Activated naive CD4-positive, alpha-beta T cell treated with anti-CD3 and anti-CD28 coated beads for 36 hours (primary cell): Measurements from ENCODE around the gene DHODH. TPM values are rescaled to one million over a fixed set of nuclear protein-coding genes. Genes with fewer than 3 reads are reported as not detected.

Experiments used
- CTCF ChIA-PET: fragments of 350-600 bp; sonication (Branson Sonifier 250); formaldehyde crosslinking; loops from one replicate; lab custom pipeline; 2021; ENCODE audit warnings: antibody characterized with exemption; lab: Charles Lee
- DNase-seq: peaks from one replicate; pipeline ENCODE4 v3.0.0-alpha.2; 2020
- H3K27ac Mint-ChIP-seq: one replicate; pipeline ENCODE4 v1.8.0; 2021; ENCODE audit warnings: mild to moderate bottlenecking, mixed read lengths
- H3K27me3 Mint-ChIP-seq: one replicate; pipeline ENCODE4 v1.8.0; 2021; ENCODE audit warnings: low read depth, mixed read lengths
- H3K36me3 Mint-ChIP-seq: one replicate; pipeline ENCODE4 v1.8.0; 2021; ENCODE audit warnings: low read depth, mixed read lengths
- H3K4me1 Mint-ChIP-seq: one replicate; pipeline ENCODE4 v1.8.0; 2021; ENCODE audit warnings: low read depth, mixed read lengths
- H3K4me3 Mint-ChIP-seq: one replicate; pipeline ENCODE4 v1.8.0; 2021; ENCODE audit warnings: mild to moderate bottlenecking, moderate library complexity, mixed read lengths
- H3K9me3 Mint-ChIP-seq: one replicate; pipeline ENCODE4 v1.8.0; 2021; ENCODE audit warnings: mixed read lengths
- intact Hi-C: fragments of 100-400 bp; cut with micrococcal nuclease; formaldehyde crosslinking; loops from one replicate; pipeline ENCODE4 v1.15.1; 2023
- total RNA-seq, 2 experiments: library from RNA; stranded (reverse); gene quantifications; one replicate each; pipeline ENCODE4 v1.2.3, GENCODE V29; 2021

DHODH gene
- total RNA-seq, 2 experiments from 2014 or later: 18.3 to 19.9 TPM

DNA sequence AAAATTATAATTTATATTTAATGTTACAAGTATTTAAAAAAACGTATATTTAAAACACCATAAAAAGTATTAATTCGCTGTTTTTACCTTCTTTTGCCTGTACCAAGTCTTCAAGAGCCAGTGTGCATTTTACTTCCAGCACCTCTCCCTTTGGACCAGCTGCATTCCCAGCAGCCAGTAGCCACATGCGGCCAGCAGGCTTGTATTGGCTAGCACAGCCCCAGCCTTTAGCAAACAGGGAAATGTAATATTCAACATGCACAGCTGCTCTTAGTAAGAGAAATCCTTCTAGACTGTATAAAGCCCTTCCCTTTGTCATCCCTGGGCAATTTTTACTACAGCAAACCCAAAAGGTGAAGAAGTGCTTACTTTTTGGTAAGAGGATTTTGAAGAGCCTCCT is 6.6 kb downstream of the DHODH start:
- Mint-ChIP-seq H3K9me3 (no peaks in the 10 kb centered on the region), H3K4me1 (peaks cover 13% of the 10 kb centered on the region), H3K36me3 (peaks cover 20% of the 10 kb centered on the region), H3K4me3 (no peak overlapping the region), H3K27ac (no peak overlapping the region), H3K27me3 (no peaks in the 10 kb centered on the region)
- CTCF ChIA-PET: no interaction called here
- intact Hi-C loops: no loop called here
- DNase-seq: no peak

DNA sequence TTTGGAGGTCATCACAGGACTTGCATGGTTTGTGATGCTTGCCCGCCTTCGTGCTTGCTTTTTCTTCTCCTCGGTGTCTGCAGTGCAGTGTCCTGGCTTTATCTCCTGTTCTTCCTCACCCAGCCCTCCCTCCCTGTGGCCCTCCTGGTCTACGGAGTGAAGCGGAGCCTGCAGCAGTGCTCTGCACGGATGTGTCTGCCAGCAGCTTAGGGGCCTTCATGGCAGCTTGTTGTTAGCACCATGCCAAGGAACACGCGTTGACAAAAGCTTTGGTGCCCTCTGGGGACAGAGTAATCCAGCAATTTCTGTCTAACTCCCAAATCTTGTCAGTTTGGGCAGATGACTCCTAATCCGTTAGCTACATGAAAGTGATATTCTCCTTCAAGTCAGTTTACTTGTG is 9.9 kb downstream of the DHODH start:
- Mint-ChIP-seq H3K36me3 (peaks cover 24% of the 10 kb centered on the region), H3K4me3 (no peak overlapping the region), H3K27ac (no peak overlapping the region), H3K9me3 (no peaks in the 10 kb centered on the region), H3K4me1 (peaks cover 3% of the 10 kb centered on the region), H3K27me3 (no peaks in the 10 kb centered on the region)
- CTCF ChIA-PET: interaction anchor here (0.7 kb wide), 1 partner anchor 382 kb away, joined by 3 read pairs; no protein-coding TSS in a partner anchor
- no peak for DNase-seq
- intact Hi-C loops: no loop called here

DNA sequence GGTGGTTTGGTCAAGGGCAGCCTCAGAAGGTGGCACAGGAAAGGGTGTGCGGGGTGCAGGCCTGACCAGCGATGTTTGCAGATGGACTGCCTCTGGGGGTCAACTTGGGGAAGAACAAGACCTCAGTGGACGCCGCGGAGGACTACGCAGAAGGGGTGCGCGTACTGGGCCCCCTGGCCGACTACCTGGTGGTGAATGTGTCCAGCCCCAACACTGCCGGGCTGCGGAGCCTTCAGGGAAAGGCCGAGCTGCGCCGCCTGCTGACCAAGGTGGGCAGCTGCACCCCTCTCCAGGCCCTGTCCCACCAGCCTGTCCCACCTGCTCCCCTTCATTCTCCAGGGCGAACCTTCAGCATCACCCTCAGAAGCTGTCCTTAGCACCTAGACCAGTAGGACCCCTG is 12.5 kb downstream of the DHODH start:
- no peaks in the 10 kb centered on the region for H3K27me3 Mint-ChIP-seq
- H3K27ac Mint-ChIP-seq: peak overlapping the region; percentile 41
- peaks cover 24% of the 10 kb centered on the region for H3K36me3 Mint-ChIP-seq
- no peak for DNase-seq
- no peak overlapping the region for H3K4me3 Mint-ChIP-seq
- no peaks in the 10 kb centered on the region for H3K4me1 Mint-ChIP-seq
- no peaks in the 10 kb centered on the region for H3K9me3 Mint-ChIP-seq
- CTCF ChIA-PET: no interaction called here
- intact Hi-C loops: no loop called here

- intact Hi-C loops: no loop called here
- no peak for DNase-seq
Measured at GRCh38 chr16:72022127-72022526, 13.6 kb downstream of the DHODH start.

DNA sequence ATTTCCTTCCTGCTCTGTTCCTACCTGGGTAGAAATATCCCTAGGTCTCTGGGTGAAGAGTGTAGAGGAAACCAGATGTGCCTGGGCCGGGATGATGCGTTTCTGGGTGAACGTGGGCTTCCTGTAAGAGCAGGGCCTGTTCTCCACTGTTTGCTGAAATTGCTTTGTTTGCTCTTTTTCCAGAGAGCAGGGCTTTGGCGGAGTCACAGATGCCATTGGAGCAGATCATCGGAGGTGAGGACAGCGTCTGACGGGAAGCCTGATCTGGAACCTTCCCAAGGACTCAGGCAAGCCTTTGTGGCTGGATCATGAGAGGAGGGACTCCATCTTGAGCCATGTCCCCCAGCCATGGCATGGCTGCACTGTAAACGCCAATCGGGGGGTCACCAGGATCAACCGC is 15.4 kb downstream of the DHODH start:
- CTCF ChIA-PET: no interaction called here
- DNase-seq: no peak
- H3K27me3 Mint-ChIP-seq: no peaks in the 10 kb centered on the region
- no peak overlapping the region for H3K4me3 Mint-ChIP-seq
- peak overlapping the region; percentile 15 for H3K27ac Mint-ChIP-seq
- H3K9me3 Mint-ChIP-seq: no peaks in the 10 kb centered on the region
- H3K4me1 Mint-ChIP-seq: no peaks in the 10 kb centered on the region
- intact Hi-C loops: no loop called here
- H3K36me3 Mint-ChIP-seq: peaks cover 20% of the 10 kb centered on the region

More at GRCh38 chr16:72022127-72022526, 13.6 kb downstream of the DHODH start:
- CTCF ChIA-PET: interaction anchor here (0.6 kb wide), 1 partner anchor 482 kb away, joined by 3 read pairs; no protein-coding TSS in a partner anchor
- Mint-ChIP-seq H3K4me1 (no peaks in the 10 kb centered on the region), H3K9me3 (no peaks in the 10 kb centered on the region), H3K4me3 (no peak overlapping the region), H3K36me3 (peaks cover 19% of the 10 kb centered on the region), H3K27me3 (no peaks in the 10 kb centered on the region), H3K27ac (no peak overlapping the region)

GRCh38 chr16:72024862-72025382 is 16.4 kb downstream of the DHODH start:
- no peak overlapping the region for H3K4me3 Mint-ChIP-seq
- CTCF ChIA-PET: no interaction called here
- no peaks in the 10 kb centered on the region for H3K4me1 Mint-ChIP-seq
- no peaks in the 10 kb centered on the region for H3K9me3 Mint-ChIP-seq
- H3K27me3 Mint-ChIP-seq: no peaks in the 10 kb centered on the region
- intact Hi-C loops: no loop called here
- no peak for DNase-seq
- H3K36me3 Mint-ChIP-seq: peaks cover 23% of the 10 kb centered on the region
- H3K27ac Mint-ChIP-seq: peak overlapping the region; percentile 6

DNA sequence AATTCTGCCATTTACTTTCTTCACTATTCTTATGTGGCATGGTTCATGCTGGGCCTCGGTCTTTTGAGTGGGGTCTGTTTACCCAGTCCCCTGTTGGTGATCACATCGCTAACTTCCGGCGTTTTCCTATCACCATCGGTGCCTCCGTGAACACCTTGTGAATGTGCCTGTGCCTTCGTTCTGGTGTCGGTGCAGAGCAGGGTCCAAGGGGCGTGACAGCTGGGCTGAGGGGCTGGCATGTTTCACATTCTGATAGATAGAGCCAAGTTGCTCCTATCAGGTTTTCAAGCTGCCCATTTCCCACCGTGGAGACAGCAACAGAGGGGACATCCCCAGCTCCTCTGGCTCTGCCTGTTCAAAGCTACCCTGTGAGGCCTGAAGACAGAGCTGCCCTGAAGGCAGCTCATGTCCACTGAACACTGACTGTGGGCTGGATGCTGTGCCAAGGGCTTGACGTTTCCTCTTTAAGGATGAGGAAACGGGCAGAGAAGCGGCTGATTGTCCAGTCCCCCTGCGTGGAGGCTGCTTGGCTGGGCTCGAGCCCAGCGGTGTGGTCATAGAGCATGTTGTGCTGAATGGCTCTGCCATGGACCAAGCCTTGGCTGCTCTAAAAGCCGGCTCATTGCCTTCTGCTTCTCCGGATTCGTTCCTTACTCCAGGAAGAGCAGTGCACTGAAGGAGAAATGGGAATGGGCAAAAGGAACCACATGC is 17.0 kb downstream of the DHODH start:
- H3K27ac Mint-ChIP-seq: no peak overlapping the region
- CTCF ChIA-PET: no interaction called here
- no peak for DNase-seq
- intact Hi-C loops: no loop called here
- no peak overlapping the region for H3K4me3 Mint-ChIP-seq
- no peaks in the 10 kb centered on the region for H3K4me1 Mint-ChIP-seq
- no peaks in the 10 kb centered on the region for H3K9me3 Mint-ChIP-seq
- peaks cover 23% of the 10 kb centered on the region for H3K36me3 Mint-ChIP-seq
- H3K27me3 Mint-ChIP-seq: no peaks in the 10 kb centered on the region

GRCh38 chr16:72027669-72028378 is 19.3 kb downstream of the DHODH start:
- Mint-ChIP-seq H3K27me3 (no peaks in the 10 kb centered on the region), H3K9me3 (no peaks in the 10 kb centered on the region), H3K4me3 (no peak overlapping the region), H3K36me3 (peaks cover 21% of the 10 kb centered on the region), H3K27ac (no peak overlapping the region), H3K4me1 (no peaks in the 10 kb centered on the region)
- DNase-seq: no peak
- CTCF ChIA-PET: no interaction called here
- intact Hi-C loops: no loop called here

DNA sequence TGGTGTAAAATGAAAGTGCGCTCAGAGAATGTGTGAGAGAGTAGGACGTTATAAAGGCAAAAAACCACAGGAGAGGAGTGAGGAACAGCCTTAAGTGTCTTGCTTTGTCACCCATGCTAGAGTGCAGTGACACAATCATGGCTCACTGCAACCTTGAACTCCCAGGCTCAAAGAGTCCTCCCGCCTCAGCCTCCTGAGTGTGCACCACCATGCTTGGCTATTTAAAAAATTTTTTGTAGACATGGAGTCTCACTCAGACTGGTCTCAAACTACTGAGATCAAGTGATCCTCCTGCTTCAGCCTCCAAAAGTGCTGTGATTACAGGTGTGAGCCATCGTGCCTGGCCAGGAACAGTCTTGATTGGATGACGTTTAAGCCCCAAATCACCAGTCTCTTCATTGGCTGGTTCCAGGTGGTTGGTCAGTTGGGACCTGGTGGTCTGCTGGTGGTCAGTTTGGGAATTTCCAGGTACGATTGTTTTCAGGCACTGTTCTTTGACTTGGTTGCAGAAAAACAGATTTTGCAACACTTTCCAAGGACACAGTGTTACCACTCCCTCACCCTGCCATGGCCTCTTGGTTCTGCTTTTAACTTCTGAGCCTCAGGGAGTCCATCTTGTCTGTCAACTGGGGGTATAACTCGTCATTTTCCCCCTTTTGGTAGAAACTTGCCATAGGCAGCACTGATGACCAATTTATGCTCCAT is 21.2 kb downstream of the DHODH start:
- CTCF ChIA-PET: no interaction called here
- Mint-ChIP-seq H3K27me3 (no peaks in the 10 kb centered on the region), H3K36me3 (peaks cover 14% of the 10 kb centered on the region), H3K27ac (no peak overlapping the region), H3K9me3 (no peaks in the 10 kb centered on the region), H3K4me3 (no peak overlapping the region), H3K4me1 (no peaks in the 10 kb centered on the region)
- intact Hi-C loops: no loop called here
- DNase-seq: no peak

DNA sequence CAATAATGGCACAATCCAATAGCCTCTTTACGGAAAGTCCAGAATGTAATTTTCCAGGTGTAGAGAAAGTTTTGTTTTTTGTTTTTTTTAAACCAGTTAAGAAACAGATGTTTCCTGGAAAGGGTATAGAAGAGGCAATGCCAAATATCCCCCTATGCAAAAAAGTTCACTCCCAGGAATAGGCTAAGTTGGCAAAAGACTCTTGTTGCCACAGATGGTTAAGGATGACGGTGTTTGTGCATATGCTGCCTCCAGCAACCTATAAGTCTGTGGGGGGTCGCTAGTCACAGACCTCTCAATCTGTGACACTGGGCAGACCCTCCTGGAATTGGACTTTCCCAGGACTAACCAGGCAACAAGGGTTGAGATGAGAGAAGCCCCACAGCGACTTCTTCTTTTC is 24.9 kb downstream of the DHODH start:
- intact Hi-C loops: no loop called here
- DNase-seq: no peak
- Mint-ChIP-seq H3K27ac (no peak overlapping the region), H3K4me1 (no peaks in the 10 kb centered on the region), H3K4me3 (no peak overlapping the region), H3K27me3 (no peaks in the 10 kb centered on the region), H3K36me3 (peaks cover 15% of the 10 kb centered on the region), H3K9me3 (no peaks in the 10 kb centered on the region)
- CTCF ChIA-PET: no interaction called here

DNA sequence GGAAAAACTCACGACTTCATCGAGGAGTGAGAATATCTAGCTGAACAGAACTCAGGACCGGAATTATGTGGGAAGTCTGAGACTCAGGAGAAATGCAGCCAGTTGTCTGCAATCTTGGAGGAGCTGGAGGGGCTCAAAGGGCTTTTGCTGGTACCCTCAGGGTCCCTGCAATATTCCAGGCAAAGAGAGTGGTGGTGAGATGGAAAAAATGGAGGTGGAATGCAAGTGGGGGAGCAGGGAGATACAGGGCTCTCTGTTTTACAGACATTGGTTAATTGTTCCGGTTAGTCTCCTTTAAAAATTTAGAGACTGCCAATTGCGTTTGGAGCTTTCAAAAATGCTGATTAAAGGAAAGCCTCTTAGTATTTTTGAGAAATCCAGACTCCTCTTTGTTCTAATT is 27.6 kb downstream of the DHODH start:
- Mint-ChIP-seq H3K4me3 (no peak overlapping the region), H3K27ac (no peak overlapping the region), H3K9me3 (no peaks in the 10 kb centered on the region), H3K4me1 (no peaks in the 10 kb centered on the region), H3K36me3 (peaks cover 18% of the 10 kb centered on the region), H3K27me3 (no peaks in the 10 kb centered on the region)
- CTCF ChIA-PET: no interaction called here
- no peak for DNase-seq
- intact Hi-C loops: no loop called here

DNA sequence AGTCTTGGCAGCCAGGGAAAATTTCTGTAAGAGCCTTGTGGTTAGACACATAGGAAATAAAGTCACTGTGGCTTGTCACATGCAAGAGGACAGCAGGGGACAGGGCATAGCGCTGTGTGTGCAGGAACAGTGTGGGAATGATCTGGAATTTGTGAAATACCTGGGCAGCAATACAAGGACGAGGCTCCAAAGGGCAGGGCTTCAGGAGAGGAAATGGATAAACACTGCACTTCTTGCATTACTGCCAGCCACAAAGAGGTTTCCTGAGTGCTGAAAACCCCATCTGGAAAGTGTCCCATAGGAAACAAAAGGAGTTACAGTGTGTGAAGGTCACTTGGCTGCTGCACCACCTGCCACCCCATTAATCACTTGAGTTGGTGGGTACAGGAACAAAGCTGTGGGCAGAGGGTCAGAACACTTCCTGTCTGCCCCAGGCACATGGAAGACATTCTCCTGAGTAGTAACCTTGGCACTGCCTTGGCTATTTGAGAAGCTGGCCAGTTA is 33.7 kb downstream of the DHODH start:
- Mint-ChIP-seq H3K4me1 (no peaks in the 10 kb centered on the region), H3K27me3 (no peaks in the 10 kb centered on the region), H3K9me3 (no peaks in the 10 kb centered on the region), H3K36me3 (peaks cover 26% of the 10 kb centered on the region), H3K4me3 (no peak overlapping the region), H3K27ac (no peak overlapping the region)
- no peak for DNase-seq
- intact Hi-C loops: no loop called here
- CTCF ChIA-PET: no interaction called here
